Kidney epithelial cell (primary cell): ENCODE measurements around the gene VAMP2. TPM values are rescaled to one million over a fixed set of nuclear protein-coding genes. Genes with fewer than 3 reads are reported as not detected.

Source experiments
- DNase-seq: peaks from one replicate; pipeline ENCODE4 v3.0.0-alpha.2; 2010; ENCODE audit warnings: low read depth
- H3K27me3 ChIP-seq: 2 replicates; pipeline ENCODE4 v1.6.0; 2011; ENCODE audit warnings: low read length; ENCODE audit not compliant: control insufficient read depth, insufficient read depth
- H3K36me3 ChIP-seq: 2 replicates; pipeline ENCODE4 v1.5.1; 2011; ENCODE audit warnings: low read length; ENCODE audit not compliant: control insufficient read depth, insufficient read depth
- H3K4me3 ChIP-seq: 2 replicates; pipeline ENCODE4 v1.5.1; 2011; ENCODE audit warnings: low read depth, mild to moderate bottlenecking, control low read depth, low read length
- total RNA-seq: library from RNA; depleted of rRNA; stranded (reverse); fragments of >200 nt; gene quantifications from 2 replicates; pipeline ENCODE4 v1.2.3, GENCODE V29; 2015
- TF ChIP-seq, protein P1 (sequence below): IDR thresholded peaks from 2 replicates; pipeline ENCODE4 v1.5.1; 2011; ENCODE audit warnings: mild to moderate bottlenecking, moderate library complexity, low read length, control low read depth, inconsistent platforms; ENCODE audit not compliant: insufficient read depth, poor library complexity, severe bottlenecking

The VAMP2 gene
- total RNA-seq, 1 donor from 2014 or later: 7.0 TPM

- Histone ChIP-seq H3K27me3 (no peaks in the 10 kb centered on the region), H3K4me3 (no peak overlapping the region), H3K36me3 (peaks cover 3% of the 10 kb centered on the region)
- DNase-seq: peak; percentile 95
- TF ChIP-seq, protein P1, sequence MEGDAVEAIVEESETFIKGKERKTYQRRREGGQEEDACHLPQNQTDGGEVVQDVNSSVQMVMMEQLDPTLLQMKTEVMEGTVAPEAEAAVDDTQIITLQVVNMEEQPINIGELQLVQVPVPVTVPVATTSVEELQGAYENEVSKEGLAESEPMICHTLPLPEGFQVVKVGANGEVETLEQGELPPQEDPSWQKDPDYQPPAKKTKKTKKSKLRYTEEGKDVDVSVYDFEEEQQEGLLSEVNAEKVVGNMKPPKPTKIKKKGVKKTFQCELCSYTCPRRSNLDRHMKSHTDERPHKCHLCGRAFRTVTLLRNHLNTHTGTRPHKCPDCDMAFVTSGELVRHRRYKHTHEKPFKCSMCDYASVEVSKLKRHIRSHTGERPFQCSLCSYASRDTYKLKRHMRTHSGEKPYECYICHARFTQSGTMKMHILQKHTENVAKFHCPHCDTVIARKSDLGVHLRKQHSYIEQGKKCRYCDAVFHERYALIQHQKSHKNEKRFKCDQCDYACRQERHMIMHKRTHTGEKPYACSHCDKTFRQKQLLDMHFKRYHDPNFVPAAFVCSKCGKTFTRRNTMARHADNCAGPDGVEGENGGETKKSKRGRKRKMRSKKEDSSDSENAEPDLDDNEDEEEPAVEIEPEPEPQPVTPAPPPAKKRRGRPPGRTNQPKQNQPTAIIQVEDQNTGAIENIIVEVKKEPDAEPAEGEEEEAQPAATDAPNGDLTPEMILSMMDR: no peak
Measured at GRCh38 chr17:8153525-8153956, 9.2 kb downstream of the VAMP2 start.

DNA sequence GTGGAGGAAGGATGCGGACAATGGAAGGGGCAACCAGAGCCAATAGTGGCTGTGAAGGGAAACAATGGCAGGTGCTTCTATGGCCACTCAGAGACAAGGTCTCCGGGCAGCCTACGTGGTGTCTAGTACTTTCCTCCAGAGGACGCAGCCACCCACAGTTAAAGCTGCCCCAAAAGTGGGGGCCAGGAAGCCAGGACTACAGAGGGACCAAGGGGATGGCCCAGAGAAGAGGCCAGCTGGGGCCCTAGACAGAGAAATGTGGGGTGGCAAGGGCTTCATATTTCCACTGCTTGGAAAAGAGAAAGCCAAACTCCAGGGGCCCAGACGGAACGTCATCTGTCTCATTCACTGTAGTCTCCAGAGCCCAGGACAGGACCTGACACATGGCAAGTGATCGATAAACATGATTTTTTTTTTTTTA is 9.7 kb downstream of the VAMP2 start:
- H3K36me3 ChIP-seq: peaks cover 2% of the 10 kb centered on the region
- H3K4me3 ChIP-seq: no peak overlapping the region
- TF ChIP-seq, protein P1: no peak
- DNase-seq: no peak
- H3K27me3 ChIP-seq: no peaks in the 10 kb centered on the region

DNA sequence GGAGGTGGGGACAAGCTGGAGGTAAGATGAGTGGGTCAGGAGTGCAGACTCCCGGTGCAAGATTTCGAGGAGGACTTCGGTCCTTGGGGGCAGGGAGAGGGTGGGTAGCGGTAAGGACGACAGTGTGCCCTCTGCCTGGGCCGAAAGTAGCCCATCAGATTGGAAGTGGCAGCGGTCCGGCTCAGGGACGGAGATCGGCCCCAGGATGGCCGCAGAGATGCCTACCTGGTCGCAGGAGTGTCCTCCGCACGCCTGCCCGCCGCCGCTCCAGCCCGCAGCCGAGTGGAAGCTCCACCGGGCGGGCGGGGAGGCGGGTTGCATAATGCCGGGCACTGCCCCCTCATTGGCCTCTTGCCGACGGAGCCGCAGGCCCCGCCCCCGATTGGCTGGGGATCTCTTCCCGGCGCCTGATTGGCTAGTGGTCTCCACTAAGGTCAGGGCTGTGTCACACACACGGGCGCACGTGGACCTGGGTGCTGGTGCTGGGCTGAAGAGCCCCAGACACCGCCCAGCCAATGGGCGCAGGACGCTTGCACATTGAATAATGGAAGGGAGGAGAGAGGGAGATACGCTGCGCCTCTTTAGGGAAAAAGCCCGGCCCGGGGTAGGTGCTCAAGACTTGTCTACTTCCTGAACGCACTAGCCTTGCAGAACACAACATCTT is 10.5 kb downstream of the VAMP2 start, which contains the start of gene PER1:
Gene PER1 (minus strand): TSS at position 293 of the 664 bp plus-strand sequence. CDS start 1,698 bp downstream, outside the sequence.
- Histone ChIP-seq H3K4me3 (peak within 1 kb of the TSS; percentile 62), H3K27me3 (no peaks in the 10 kb centered on the region), H3K36me3 (peaks cover 2% of the 10 kb centered on the region)
- peak; percentile 81 for DNase-seq
- TF ChIP-seq, protein P1: no peak

DNA sequence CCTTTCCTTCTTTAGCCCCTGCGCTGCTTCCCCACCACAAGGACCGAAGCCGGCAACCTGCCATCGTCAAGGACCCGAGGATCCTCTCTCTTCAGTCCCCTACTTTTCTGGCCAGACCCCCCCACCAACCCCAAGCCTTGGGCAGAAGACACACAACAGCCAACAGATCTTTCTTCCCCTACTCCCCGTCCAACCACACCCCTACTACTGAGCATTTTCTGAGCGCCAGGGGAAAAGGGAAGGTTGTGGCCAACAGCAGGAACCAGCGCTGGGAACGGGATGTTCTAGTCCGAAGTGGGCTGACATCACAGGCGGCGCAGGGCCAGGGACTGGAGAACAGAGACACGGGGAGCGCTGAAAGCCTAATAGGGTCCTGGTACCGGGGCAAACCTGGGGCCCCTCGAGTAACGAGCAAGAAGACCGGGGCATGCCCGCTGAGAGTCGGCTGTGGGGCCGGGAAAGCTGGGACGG is 11.1 kb downstream of the VAMP2 start:
- TF ChIP-seq, protein P1: no peak
- H3K27me3 ChIP-seq: no peaks in the 10 kb centered on the region
- H3K36me3 ChIP-seq: peaks cover 2% of the 10 kb centered on the region
- DNase-seq: no peak
- H3K4me3 ChIP-seq: peak overlapping the region; percentile 62

GRCh38 chr17:8151120-8151640 is 11.6 kb downstream of the VAMP2 start:
- TF ChIP-seq, protein P1: no peak
- Histone ChIP-seq H3K27me3 (no peaks in the 10 kb centered on the region), H3K4me3 (peak overlapping the region; percentile 62), H3K36me3 (peaks cover 4% of the 10 kb centered on the region)
- DNase-seq: no peak
